ENCODE measurements around the gene LIMD2.

LIMD2 gene

DNA sequence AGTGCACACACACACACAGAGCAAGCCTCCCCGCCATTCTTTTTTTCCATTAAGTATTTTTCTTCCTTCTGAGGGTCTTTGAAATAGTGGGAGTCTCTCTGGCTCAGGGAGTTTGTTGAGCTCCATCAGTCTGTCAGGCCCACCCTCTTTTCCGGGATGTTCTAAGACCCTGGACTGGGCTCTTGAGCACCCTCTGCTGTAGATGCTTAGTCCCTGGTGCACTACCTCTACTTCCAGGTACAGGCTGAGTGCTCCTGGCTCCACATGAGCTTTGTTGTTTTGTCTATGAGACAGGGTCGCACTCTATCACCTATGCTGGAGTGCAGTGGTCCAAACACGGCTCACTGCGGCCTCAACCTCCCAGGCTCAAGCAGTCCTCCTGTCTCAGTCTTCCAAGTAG lies 20.7 kb downstream of the LIMD2 start:
- CTCF ChIA-PET, result interaction anchor here (0.5 kb wide), 1 partner anchor 47 kb away, joined by 3 read pairs; no protein-coding TSS in a partner anchor
- no peak overlapping the region for H3K27ac ChIP-seq
- POLR2A ChIA-PET (ENCODE audit: low non-redundant PET), result no interaction called here
- TF ChIP-seq, protein P1, sequence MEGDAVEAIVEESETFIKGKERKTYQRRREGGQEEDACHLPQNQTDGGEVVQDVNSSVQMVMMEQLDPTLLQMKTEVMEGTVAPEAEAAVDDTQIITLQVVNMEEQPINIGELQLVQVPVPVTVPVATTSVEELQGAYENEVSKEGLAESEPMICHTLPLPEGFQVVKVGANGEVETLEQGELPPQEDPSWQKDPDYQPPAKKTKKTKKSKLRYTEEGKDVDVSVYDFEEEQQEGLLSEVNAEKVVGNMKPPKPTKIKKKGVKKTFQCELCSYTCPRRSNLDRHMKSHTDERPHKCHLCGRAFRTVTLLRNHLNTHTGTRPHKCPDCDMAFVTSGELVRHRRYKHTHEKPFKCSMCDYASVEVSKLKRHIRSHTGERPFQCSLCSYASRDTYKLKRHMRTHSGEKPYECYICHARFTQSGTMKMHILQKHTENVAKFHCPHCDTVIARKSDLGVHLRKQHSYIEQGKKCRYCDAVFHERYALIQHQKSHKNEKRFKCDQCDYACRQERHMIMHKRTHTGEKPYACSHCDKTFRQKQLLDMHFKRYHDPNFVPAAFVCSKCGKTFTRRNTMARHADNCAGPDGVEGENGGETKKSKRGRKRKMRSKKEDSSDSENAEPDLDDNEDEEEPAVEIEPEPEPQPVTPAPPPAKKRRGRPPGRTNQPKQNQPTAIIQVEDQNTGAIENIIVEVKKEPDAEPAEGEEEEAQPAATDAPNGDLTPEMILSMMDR (conservative IDR thresholded peaks at IDR 0.05; ENCODE audit: low read depth), result no peak
- DNase-seq (ENCODE audit: low spot score), result no peak

DNA sequence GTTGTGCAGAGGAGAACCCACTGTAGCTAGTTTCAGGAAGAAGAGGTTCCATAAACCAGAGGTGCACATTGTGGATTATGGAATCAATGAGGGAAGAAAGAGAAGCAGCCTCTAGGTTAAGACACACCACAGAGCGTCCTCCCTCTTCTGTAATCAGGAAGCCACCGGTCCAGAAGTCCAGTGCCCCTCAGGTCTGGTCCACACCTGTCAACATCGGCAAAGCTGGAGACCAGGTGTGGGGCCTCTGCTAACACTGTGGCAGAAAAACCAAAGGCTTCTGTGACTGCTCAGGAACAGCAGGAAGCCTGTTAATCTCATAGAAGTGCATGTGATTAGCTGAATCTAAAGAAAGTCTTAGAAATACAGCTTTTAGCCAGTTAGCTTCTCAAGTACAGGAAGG lies 23.3 kb downstream of the LIMD2 start:
- DNase-seq (ENCODE audit: low spot score), result no peak
- ChIA-PET POLR2A (ENCODE audit: low non-redundant PET) (no interaction called here), CTCF (interaction anchor here (0.5 to 0.7 kb wide), 3 partner anchors 11 to 1280 kb away, joined by 3 to 6 read pairs (median 3); no protein-coding TSS in a partner anchor)
- TF ChIP-seq, protein P1 (conservative IDR thresholded peaks at IDR 0.05; ENCODE audit: low read depth), result no peak
- peak overlapping the region; percentile 87 for H3K27ac ChIP-seq

DNA sequence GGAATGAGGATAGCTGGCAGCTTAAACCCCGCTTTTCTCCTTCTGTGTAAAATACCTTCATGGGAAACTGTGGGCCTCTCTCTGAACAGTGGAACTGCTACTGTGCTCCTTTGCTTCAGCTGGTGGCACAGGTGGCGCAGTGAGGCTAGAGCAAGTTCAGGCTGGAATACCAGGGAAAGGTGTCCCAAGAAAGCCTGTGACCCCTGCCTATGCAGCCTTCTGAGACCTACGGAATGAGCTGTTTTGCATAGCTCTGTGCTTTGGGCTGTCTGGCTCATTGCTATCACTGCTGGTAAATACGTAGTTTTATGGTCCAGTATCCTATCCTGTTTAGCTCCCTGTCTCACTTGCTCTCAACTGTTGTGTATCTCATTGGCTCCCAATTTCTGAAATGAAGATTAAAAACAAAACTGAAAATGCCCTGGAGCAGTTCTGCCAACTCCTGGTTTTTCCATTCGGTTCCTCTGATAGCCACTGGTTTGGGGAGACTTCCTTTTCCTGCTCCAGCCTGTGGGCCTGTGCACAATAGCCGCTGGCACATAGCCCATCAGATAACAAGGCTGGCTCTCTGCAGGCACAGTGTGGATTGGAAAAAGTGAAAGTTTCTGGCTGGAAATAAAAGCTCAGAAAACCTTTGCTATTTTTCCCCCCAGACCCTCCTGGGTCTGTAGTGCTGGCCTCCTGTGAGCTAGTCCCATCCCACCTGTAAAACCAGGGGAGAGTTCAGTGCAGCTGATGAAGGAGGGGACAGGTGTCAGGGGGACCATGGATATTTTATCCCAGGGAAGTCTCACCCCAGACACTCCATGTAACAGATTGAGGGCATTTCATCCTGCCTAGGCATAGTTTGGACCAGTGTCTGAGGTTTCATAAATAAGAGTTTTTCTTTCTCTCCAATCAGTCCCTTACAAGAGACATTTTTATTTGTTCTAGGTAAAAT lies 24.0 kb downstream of the LIMD2 start:
- H3K27ac ChIP-seq, result peak overlapping the region; percentile 87
- peak; percentile 73 for DNase-seq (ENCODE audit: low spot score)
- POLR2A ChIA-PET (ENCODE audit: low non-redundant PET), result interaction anchor here (0.6 kb wide), 1 partner anchor 67 kb away, joined by 5 read pairs; no protein-coding TSS in a partner anchor
- CTCF ChIA-PET, result interaction anchor here (0.5 to 1.0 kb wide), 3 partner anchors 14 to 1279 kb away, joined by 3 read pairs; no protein-coding TSS in a partner anchor
- TF ChIP-seq, protein P1 (conservative IDR thresholded peaks at IDR 0.05; ENCODE audit: low read depth), result no peak

DNA sequence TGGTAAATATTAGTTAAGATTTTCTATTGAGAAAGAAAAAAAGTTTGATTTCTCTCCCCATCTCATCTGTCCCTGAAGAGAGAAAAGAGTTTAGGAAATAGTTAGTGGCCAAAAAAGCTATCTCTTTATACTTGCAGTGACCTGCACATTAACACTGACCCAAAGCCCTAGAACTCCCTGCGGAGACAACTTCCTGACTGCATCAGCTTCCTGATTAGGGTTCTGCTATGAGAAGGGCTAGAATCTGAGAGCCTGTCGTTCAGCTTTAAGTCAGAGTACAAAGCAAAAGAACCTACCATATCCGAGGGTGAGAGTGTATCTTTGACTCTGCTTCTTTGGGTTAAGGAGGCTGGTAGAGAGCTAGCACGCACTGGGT lies 24.7 kb downstream of the LIMD2 start:
- H3K27ac ChIP-seq, result peak overlapping the region; percentile 87
- ChIA-PET CTCF (interaction anchor here (1.0 kb wide), 1 partner anchor 30 kb away, joined by 3 read pairs; no protein-coding TSS in a partner anchor), POLR2A (ENCODE audit: low non-redundant PET) (interaction anchor here (0.6 kb wide), 1 partner anchor 67 kb away, joined by 5 read pairs; no protein-coding TSS in a partner anchor)
- TF ChIP-seq, protein P1 (conservative IDR thresholded peaks at IDR 0.05; ENCODE audit: low read depth), result no peak
- no peak for DNase-seq (ENCODE audit: low spot score)

DNA sequence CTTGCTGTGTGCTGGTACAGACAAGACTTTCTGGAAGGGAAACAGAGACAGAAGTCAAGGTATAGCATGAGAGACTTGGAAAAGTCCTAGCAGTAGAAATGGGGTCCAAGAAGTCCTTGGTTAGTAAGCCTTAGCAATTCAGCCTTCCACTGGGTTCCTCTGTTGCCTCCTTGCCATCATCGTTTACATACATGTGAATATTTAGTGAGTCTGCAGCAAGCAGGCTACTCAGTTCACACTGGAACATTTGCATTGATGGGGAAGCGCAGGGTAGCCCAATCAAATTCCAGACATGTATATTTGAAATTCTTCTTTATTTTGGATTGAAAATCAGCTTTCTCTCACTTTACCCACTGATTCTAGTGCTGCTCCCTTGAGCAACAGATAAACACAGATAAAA lies 27.1 kb downstream of the LIMD2 start:
- TF ChIP-seq, protein P1 (conservative IDR thresholded peaks at IDR 0.05; ENCODE audit: low read depth), result no peak
- CTCF ChIA-PET, result no interaction called here
- H3K27ac ChIP-seq, result no peak overlapping the region
- no peak for DNase-seq (ENCODE audit: low spot score)
- POLR2A ChIA-PET (ENCODE audit: low non-redundant PET), result no interaction called here

DNA sequence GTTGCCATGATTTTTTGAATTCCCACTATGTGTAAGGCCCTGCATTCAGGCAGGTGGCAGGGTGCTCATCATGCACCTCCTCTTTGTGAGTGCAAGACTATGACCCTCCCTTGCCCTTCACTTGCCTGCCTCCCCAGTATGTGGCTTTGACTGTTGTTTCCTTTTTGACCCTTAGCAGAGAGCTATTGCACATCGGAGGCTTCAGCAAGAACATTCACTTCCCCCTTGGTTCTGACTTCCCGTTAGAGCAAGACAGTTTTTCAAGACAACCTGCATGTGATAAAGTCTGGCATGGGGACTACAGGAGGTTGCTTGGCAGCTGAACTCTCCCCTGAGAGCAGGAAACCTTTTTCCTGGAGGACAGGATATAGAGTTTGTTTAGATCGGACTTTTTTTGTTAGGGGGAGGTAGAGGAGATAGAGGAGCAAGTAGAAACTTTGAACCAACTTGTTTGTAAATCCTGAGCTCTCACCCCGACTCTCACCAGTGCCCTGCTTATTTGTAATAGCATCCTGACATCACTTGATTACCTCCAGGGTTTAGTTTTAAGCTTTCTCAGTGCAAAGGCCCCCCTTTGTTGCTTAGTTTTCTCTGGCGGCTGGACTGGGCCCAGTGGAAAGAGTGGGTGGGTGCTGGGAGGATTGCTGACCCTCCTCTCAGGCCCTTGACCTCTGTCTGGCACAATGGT lies 34.3 kb downstream of the LIMD2 start:
- TF ChIP-seq, protein P1 (conservative IDR thresholded peaks at IDR 0.05; ENCODE audit: low read depth), result no peak
- POLR2A ChIA-PET (ENCODE audit: low non-redundant PET), result no interaction called here
- CTCF ChIA-PET, result interaction anchor here (0.9 kb wide), 1 partner anchor 138 kb away, joined by 3 read pairs; no protein-coding TSS in a partner anchor
- no peak overlapping the region for H3K27ac ChIP-seq
- DNase-seq (ENCODE audit: low spot score), result no peak

Data from RWPE1 (cell line).